K562 (cell line): ENCODE results near the gene PDE8A. TPM values are rescaled to one million over a fixed set of nuclear protein-coding genes. Genes with fewer than 3 reads are reported as not detected.

ENCODE experiments used
- ARID2 ChIP-seq: fragments of 450-650 bp; IDR thresholded peaks from 2 replicates; pipeline ENCODE4 v1.6.1; 2017; ENCODE audit warnings: antibody characterized with exemption, mild to moderate bottlenecking
- BRD4 ChIP-seq: fragments of 200-600 bp; sonication (generic); IDR thresholded peaks from 2 replicates; pipeline ENCODE4 v1.6.1; 2017; ENCODE audit warnings: inconsistent platforms
- HSF4 ChIP-seq: fragments of 250-450 bp; sonication (Bioruptor Pico); IDR thresholded peaks from 2 replicates; pipeline ENCODE4 v2.1.2; 2022; ENCODE audit warnings: mild to moderate bottlenecking, moderate library complexity, borderline replicate concordance
- MEF2D ChIP-seq: conservative IDR thresholded peaks from 2 replicates; pipeline ENCODE4 v1.6.1; 2016; ENCODE audit warnings: low read depth, missing genetic modification characterization, missing compliant biosample characterization
- NCOA2 ChIP-seq, 2 experiments: fragments of 450-650 bp; IDR thresholded peaks; 2 replicates each; pipeline ENCODE4 v1.6.1; 2018; ENCODE audit warnings: mild to moderate bottlenecking in 2 of 2, moderate library complexity in 1 of 2; ENCODE audit not compliant: partially characterized antibody in 2 of 2
- POLR2H ChIP-seq: IDR thresholded peaks from 2 replicates; pipeline ENCODE4 v1.6.1; 2016; ENCODE audit warnings: missing genetic modification characterization, low read depth, mild to moderate bottlenecking, control low read depth, missing compliant biosample characterization, moderate library complexity
- PTBP1 ChIP-seq: fragments of 200-400 bp; formaldehyde crosslinking; IDR thresholded peaks from 2 replicates; pipeline ENCODE4 v1.6.1; 2017; ENCODE audit warnings: low read depth, low read length
- RCOR1 ChIP-seq, 2 experiments: IDR thresholded peaks; 2 replicates each; pipeline ENCODE4 v1.6.1; 2012; ENCODE audit warnings: low read depth in 2 of 2, low read length in 2 of 2, borderline replicate concordance in 1 of 2, improper control_type of control experiment in 1 of 2
- SMAD4 ChIP-seq: fragments of 250-450 bp; sonication (Bioruptor Pico); conservative IDR thresholded peaks from 2 replicates; pipeline ENCODE4 v1.8.0; 2021; ENCODE audit warnings: inconsistent platforms, mild to moderate bottlenecking, moderate library complexity
- TAF9B ChIP-seq: fragments of 450-650 bp; IDR thresholded peaks from 2 replicates; pipeline ENCODE4 v1.6.1; 2018; ENCODE audit warnings: mild to moderate bottlenecking; ENCODE audit not compliant: partially characterized antibody
- TEAD4 ChIP-seq, 2 experiments: sonication (generic) in 1 of 2; formaldehyde crosslinking in 1 of 2; IDR thresholded peaks; 2 replicates each; pipeline versions ENCODE4 v1.6.1 to v1.8.0; 2012 to 2022; ENCODE audit warnings: borderline replicate concordance in 1 of 2, inconsistent platforms in 1 of 2, low read length in 1 of 2, mild to moderate bottlenecking in 1 of 2, missing genetic modification reagents in 1 of 2
- ZFP30 ChIP-seq: fragments of 250-450 bp; sonication (Bioruptor Pico); IDR thresholded peaks from 2 replicates; pipeline ENCODE4 v1.8.0; 2022; ENCODE audit warnings: moderate library complexity, mild to moderate bottlenecking, inconsistent platforms, borderline replicate concordance
- ZNF274 ChIP-seq: IDR thresholded peaks from 2 replicates; pipeline ENCODE4 v1.6.1; 2011; ENCODE audit warnings: low read depth, mild to moderate bottlenecking, low read length, moderate library complexity, borderline replicate concordance
- ZNF282 ChIP-seq: sonication (generic); formaldehyde crosslinking; IDR thresholded peaks from 2 replicates; pipeline ENCODE4 v1.8.1; 2023; ENCODE audit warnings: missing genetic modification reagents
- ZNF644 ChIP-seq: fragments of 200-800 bp; sonication (Bioruptor generic); IDR thresholded peaks from 2 replicates; pipeline ENCODE4 v1.6.1; 2016; ENCODE audit warnings: low read depth, missing genetic modification characterization, missing compliant biosample characterization
- ZNF79 ChIP-seq: fragments of 250-450 bp; sonication (Bioruptor Pico); IDR thresholded peaks from 2 replicates; pipeline ENCODE4 v1.4.0; 2020; ENCODE audit warnings: low read depth, mild to moderate bottlenecking, moderate library complexity
- polyA plus RNA-seq, 8 experiments: library from polyadenylated mRNA; depleted of rRNA in 4 of 8; stranded (reverse) in 5 of 8; unstranded in 3 of 8; fragments of >200 nt; fragmentation: Nextera tagmentation in 2 of 8; fragmentation: Illumina TruSeq in 1 of 8; extraction: Ambion mirVana in 2 of 8; extraction: Trizol in 1 of 8; gene quantifications; 2 replicates each; pipeline versions ENCODE4 v1.2.1 to v1.2.3, GENCODE V29; 2011 to 2014; ENCODE audit warnings: inconsistent platforms in 1 of 8, missing spikeins in 1 of 8
- total RNA-seq, 7 experiments: library from RNA; depleted of rRNA in 6 of 7; stranded (reverse); fragments of >200 nt in 6 of 7; fragmentation: Illumina TruSeq in 2 of 7; extraction: Trizol in 2 of 7; gene quantifications; 2 replicates each; pipeline versions ENCODE4 v1.2.1 to v1.2.3, GENCODE V29; 2011 to 2021; ENCODE audit warnings: low replicate concordance in 1 of 7
- TF ChIP-seq, protein P1 (sequence below): sonication (generic); formaldehyde crosslinking; IDR thresholded peaks from 2 replicates; pipeline ENCODE4 v1.8.0; 2022; ENCODE audit warnings: missing genetic modification reagents, mild to moderate bottlenecking, borderline replicate concordance
- TF ChIP-seq, protein P2 (sequence below), 2 experiments: fragments of 450-650 bp in 1 of 2; IDR thresholded peaks; 2 replicates each; pipeline ENCODE4 v1.6.1; 2011 to 2017; ENCODE audit warnings: low read depth in 2 of 2, antibody characterized with exemption in 1 of 2, borderline replicate concordance in 1 of 2, low read length in 1 of 2, mild to moderate bottlenecking in 1 of 2, mixed read lengths in 1 of 2; ENCODE audit not compliant: control insufficient read depth in 1 of 2
- TF ChIP-seq, protein P3 (sequence below), 2 experiments: fragments of 450-650 bp; IDR thresholded peaks; 2 replicates each; pipeline ENCODE4 v1.6.1; 2016

Gene PDE8A
- total and polyA plus RNA-seq, 9 of the 15 experiments (the other 6 are each of a cell fraction or from before 2014, with no cell fraction given) = 5.9 to 40.3 (median 19.8) TPM

DNA sequence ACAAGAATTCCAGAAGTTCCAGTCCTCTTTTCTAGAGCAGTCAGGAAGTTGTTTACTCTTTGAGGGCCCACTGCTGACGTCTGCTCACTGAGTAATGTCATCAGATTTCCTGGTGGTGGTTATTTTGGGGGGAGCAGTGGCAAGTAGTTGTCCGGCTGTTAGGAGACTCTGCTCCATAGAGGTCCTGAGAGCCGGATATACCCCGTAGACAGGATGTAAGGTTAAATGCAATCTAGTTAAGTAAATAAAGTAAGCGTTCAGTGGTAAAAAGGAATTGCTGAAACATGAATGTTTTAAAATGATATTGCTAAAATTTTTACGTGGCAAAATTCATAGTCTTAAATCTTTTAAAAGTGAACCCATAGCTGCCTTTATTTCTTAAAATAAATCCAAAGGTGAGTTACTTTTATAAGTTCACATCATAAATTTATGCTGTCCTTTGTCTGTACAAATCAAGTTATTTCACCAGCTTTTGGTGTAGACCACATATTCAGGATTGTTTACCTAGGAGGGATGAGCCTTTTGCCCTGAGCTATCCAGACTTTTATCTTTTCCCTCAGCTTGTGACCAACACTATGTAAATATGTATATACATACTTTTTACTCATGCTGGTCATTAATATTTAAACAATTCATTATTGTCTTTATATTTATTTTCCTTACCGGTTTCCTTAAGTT, 65.8 kb downstream of the PDE8A start (continued):
- TF ChIP-seq ZNF282 (CRISPR knock-in tag) = no peak
- no peak for TF ChIP-seq ZFP30 (CRISPR knock-in tag)
- TF ChIP-seq NCOA2 (IDR thresholded peaks at IDR 0.05; ENCODE audit: partially characterized antibody in 2 of 2) = no peak
- TF ChIP-seq ZNF644 (tag) = no peak
- TF ChIP-seq BRD4 = no peak
- peak; percentile 48; the same call in 1 of the 2 replicates for TF ChIP-seq SMAD4 (CRISPR knock-in tag)
- TF ChIP-seq POLR2H (tag) = peak; percentile 57; the same call in 1 of the 2 replicates
- no peak for TF ChIP-seq MEF2D (tag)
- TF ChIP-seq ARID2 = no peak
- TF ChIP-seq TAF9B = peak; percentile 26
- peak in 1 of 2 experiments; percentile 79; a peak in 1 of 4 replicates for TF ChIP-seq RCOR1 (IDR thresholded peaks at IDR 0.05; ENCODE audit: borderline replicate concordance in 1 of 2, low read depth in 2 of 2, low read length in 2 of 2)
- TF ChIP-seq TEAD4 (IDR thresholded peaks at IDR 0.05; ENCODE audit: low read length) = peak; percentile 42; the same call in 1 of the 2 replicates
- TF ChIP-seq TEAD4 (CRISPR knock-in tag; IDR thresholded peaks at IDR 0.05; ENCODE audit: borderline replicate concordance) = no peak
- TF ChIP-seq HSF4 (CRISPR knock-in tag) = no peak
- TF ChIP-seq, protein P1, sequence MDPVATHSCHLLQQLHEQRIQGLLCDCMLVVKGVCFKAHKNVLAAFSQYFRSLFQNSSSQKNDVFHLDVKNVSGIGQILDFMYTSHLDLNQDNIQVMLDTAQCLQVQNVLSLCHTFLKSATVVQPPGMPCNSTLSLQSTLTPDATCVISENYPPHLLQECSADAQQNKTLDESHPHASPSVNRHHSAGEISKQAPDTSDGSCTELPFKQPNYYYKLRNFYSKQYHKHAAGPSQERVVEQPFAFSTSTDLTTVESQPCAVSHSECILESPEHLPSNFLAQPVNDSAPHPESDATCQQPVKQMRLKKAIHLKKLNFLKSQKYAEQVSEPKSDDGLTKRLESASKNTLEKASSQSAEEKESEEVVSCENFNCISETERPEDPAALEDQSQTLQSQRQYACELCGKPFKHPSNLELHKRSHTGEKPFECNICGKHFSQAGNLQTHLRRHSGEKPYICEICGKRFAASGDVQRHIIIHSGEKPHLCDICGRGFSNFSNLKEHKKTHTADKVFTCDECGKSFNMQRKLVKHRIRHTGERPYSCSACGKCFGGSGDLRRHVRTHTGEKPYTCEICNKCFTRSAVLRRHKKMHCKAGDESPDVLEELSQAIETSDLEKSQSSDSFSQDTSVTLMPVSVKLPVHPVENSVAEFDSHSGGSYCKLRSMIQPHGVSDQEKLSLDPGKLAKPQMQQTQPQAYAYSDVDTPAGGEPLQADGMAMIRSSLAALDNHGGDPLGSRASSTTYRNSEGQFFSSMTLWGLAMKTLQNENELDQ (CRISPR knock-in tag) = no peak
- no peak for TF ChIP-seq ZNF79
- no peak for TF ChIP-seq ZNF274
- TF ChIP-seq PTBP1 = no peak
- TF ChIP-seq, protein P2, sequence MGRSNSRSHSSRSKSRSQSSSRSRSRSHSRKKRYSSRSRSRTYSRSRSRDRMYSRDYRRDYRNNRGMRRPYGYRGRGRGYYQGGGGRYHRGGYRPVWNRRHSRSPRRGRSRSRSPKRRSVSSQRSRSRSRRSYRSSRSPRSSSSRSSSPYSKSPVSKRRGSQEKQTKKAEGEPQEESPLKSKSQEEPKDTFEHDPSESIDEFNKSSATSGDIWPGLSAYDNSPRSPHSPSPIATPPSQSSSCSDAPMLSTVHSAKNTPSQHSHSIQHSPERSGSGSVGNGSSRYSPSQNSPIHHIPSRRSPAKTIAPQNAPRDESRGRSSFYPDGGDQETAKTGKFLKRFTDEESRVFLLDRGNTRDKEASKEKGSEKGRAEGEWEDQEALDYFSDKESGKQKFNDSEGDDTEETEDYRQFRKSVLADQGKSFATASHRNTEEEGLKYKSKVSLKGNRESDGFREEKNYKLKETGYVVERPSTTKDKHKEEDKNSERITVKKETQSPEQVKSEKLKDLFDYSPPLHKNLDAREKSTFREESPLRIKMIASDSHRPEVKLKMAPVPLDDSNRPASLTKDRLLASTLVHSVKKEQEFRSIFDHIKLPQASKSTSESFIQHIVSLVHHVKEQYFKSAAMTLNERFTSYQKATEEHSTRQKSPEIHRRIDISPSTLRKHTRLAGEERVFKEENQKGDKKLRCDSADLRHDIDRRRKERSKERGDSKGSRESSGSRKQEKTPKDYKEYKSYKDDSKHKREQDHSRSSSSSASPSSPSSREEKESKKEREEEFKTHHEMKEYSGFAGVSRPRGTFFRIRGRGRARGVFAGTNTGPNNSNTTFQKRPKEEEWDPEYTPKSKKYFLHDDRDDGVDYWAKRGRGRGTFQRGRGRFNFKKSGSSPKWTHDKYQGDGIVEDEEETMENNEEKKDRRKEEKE (IDR thresholded peaks at IDR 0.05; ENCODE audit: borderline replicate concordance in 1 of 2, control insufficient read depth in 1 of 2, low read depth in 2 of 2, low read length in 1 of 2) = no peak
- TF ChIP-seq, protein P3, sequence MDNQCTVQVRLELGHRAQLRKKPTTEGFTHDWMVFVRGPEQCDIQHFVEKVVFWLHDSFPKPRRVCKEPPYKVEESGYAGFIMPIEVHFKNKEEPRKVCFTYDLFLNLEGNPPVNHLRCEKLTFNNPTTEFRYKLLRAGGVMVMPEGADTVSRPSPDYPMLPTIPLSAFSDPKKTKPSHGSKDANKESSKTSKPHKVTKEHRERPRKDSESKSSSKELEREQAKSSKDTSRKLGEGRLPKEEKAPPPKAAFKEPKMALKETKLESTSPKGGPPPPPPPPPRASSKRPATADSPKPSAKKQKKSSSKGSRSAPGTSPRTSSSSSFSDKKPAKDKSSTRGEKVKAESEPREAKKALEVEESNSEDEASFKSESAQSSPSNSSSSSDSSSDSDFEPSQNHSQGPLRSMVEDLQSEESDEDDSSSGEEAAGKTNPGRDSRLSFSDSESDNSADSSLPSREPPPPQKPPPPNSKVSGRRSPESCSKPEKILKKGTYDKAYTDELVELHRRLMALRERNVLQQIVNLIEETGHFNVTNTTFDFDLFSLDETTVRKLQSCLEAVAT (IDR thresholded peaks at IDR 0.05) = no peak
